GM18873 (cell line): Measurements from ENCODE around the gene ASCC3.
"Not testable (repeated sequence)": the region's sequence is repeated elsewhere in the genome, so short reads cannot be mapped to it uniquely, and the experiment has no call there.

Experiments used
- ATAC-seq: cut with Tn5 transposase; IDR thresholded peaks from one replicate; pipeline ENCODE4 v1.9.1; 2021; ENCODE audit warnings: mild to moderate bottlenecking, moderate library complexity, moderate number of reproducible peaks; ENCODE audit not compliant: unreplicated experiment, low FRiP score

The ASCC3 gene

GRCh38 chr6:100677240-100677639 lies 203.9 kb downstream of the ASCC3 start:
- no peak for ATAC-seq

- no peak for ATAC-seq
Measured at GRCh38 chr6:100673641-100674040, 207.5 kb downstream of the ASCC3 start.

- no peak for ATAC-seq
Measured at GRCh38 chr6:100671740-100672139, 209.4 kb downstream of the ASCC3 start.

- ATAC-seq, result no peak
Measured at GRCh38 chr6:100670056-100670455, 211.1 kb downstream of the ASCC3 start.

- ATAC-seq, result peak; percentile 97
Measured at GRCh38 chr6:100665041-100665380, 216.1 kb downstream of the ASCC3 start.

GRCh38 chr6:100664274-100665040 lies 216.7 kb downstream of the ASCC3 start:
- ATAC-seq, result peak; percentile 16

- ATAC-seq, result no peak
Measured at GRCh38 chr6:100663219-100663863, 217.8 kb downstream of the ASCC3 start.

GRCh38 chr6:100662264-100662663 lies 218.9 kb downstream of the ASCC3 start:
- no peak for ATAC-seq

GRCh38 chr6:100658486-100658885 lies 222.6 kb downstream of the ASCC3 start:
- no peak for ATAC-seq

- no peak for ATAC-seq
Measured at GRCh38 chr6:100657678-100658330, 223.3 kb downstream of the ASCC3 start.

- ATAC-seq, result not testable (repeated sequence)
Measured at GRCh38 chr6:100641147-100641546, 240.0 kb downstream of the ASCC3 start.

- no peak for ATAC-seq
Measured at GRCh38 chr6:100633096-100633777, 247.9 kb downstream of the ASCC3 start.

GRCh38 chr6:100630536-100630935 lies 250.6 kb downstream of the ASCC3 start:
- no peak for ATAC-seq

- no peak for ATAC-seq
Measured at GRCh38 chr6:100627911-100628758, 253.0 kb downstream of the ASCC3 start.

GRCh38 chr6:100626721-100627120 lies 254.4 kb downstream of the ASCC3 start:
- ATAC-seq, result no peak

GRCh38 chr6:100622907-100623692 lies 258.0 kb downstream of the ASCC3 start:
- ATAC-seq, result no peak

GRCh38 chr6:100620085-100620840 lies 260.9 kb downstream of the ASCC3 start:
- no peak for ATAC-seq

GRCh38 chr6:100618351-100618671 lies 262.8 kb downstream of the ASCC3 start:
- no peak for ATAC-seq
